GM23338 (cell line): ENCODE data around the gene FAAH. TPM values are rescaled to one million over a fixed set of nuclear protein-coding genes. Genes with fewer than 3 reads are reported as not detected.

Source experiments
- ATAC-seq: fragments of 200-7000 bp; cut with Tn5 transposase; 3 replicates; pipeline ENCODE4 v1.9.1; 2020
- DNase-seq: peaks from one replicate; pipeline ENCODE4 v3.0.0-alpha.2; 2015; ENCODE audit warnings: low spot score
- H2AFZ ChIP-seq: fragments of 200-600 bp; sonication (generic); 2 replicates; pipeline ENCODE4 v1.8.0; 2016; ENCODE audit warnings: antibody characterized with exemption, mild to moderate bottlenecking, moderate library complexity
- H3F3A ChIP-seq: fragments of 200-600 bp; sonication (generic); replicated peaks from 2 replicates; pipeline ENCODE4 v1.8.0; 2017; ENCODE audit warnings: antibody characterized with exemption, mixed run types, low read depth
- H3K27ac ChIP-seq: fragments of 200-600 bp; sonication (generic); 2 replicates; pipeline ENCODE4 v1.6.1; 2016; ENCODE audit warnings: low read depth
- H3K27me3 ChIP-seq: fragments of 200-600 bp; sonication (generic); 2 replicates; pipeline ENCODE4 v1.8.0; 2016; ENCODE audit warnings: mild to moderate bottlenecking, mixed run types, moderate library complexity; ENCODE audit not compliant: insufficient read depth
- H3K36me3 ChIP-seq: fragments of 200-600 bp; sonication (generic); 2 replicates; pipeline ENCODE4 v1.8.0; 2016; ENCODE audit warnings: mild to moderate bottlenecking; ENCODE audit not compliant: insufficient read depth
- H3K4me1 ChIP-seq: fragments of 200-600 bp; sonication (generic); 2 replicates; pipeline ENCODE4 v1.8.0; 2016; ENCODE audit warnings: mild to moderate bottlenecking, moderate library complexity; ENCODE audit not compliant: insufficient read depth
- H3K4me2 ChIP-seq: fragments of 200-600 bp; sonication (generic); 2 replicates; pipeline ENCODE4 v1.7.1; 2017; ENCODE audit warnings: mixed run types
- H3K4me3 ChIP-seq: fragments of 200-600 bp; sonication (generic); 2 replicates; pipeline ENCODE4 v1.6.1; 2016; ENCODE audit warnings: mixed run types
- H3K79me2 ChIP-seq: fragments of 200-600 bp; sonication (generic); replicated peaks from 2 replicates; pipeline ENCODE4 v1.8.0; 2017; ENCODE audit warnings: mild to moderate bottlenecking; ENCODE audit not compliant: insufficient read depth
- H3K9me2 ChIP-seq: fragments of 200-600 bp; sonication (generic); 2 replicates; pipeline ENCODE4 v1.8.0; 2017; ENCODE audit not compliant: insufficient read depth
- H4K20me1 ChIP-seq: fragments of 200-600 bp; sonication (generic); replicated peaks from 2 replicates; pipeline ENCODE4 v1.8.0; 2017; ENCODE audit warnings: mild to moderate bottlenecking; ENCODE audit not compliant: insufficient read depth
- H3K27ac Mint-ChIP-seq: 2 replicates; pipeline ENCODE4 v1.8.0; 2020; ENCODE audit warnings: inconsistent platforms, mild to moderate bottlenecking, moderate library complexity, mixed read lengths
- H3K27me3 Mint-ChIP-seq: 3 replicates; pipeline ENCODE4 v1.8.0; 2022; ENCODE audit warnings: low read depth, mild to moderate bottlenecking, moderate library complexity, mixed read lengths, inconsistent platforms; ENCODE audit not compliant: insufficient read depth, poor library complexity
- H3K36me3 Mint-ChIP-seq: 3 replicates; pipeline ENCODE4 v1.8.0; 2021; ENCODE audit warnings: low read depth, mild to moderate bottlenecking, inconsistent platforms, moderate library complexity, mixed read lengths
- H3K4me1 Mint-ChIP-seq: 3 replicates; pipeline ENCODE4 v1.8.0; 2020; ENCODE audit warnings: mild to moderate bottlenecking, inconsistent platforms, mixed read lengths
- H3K4me3 Mint-ChIP-seq: 3 replicates; pipeline ENCODE4 v1.8.0; 2021; ENCODE audit warnings: moderate library complexity, mild to moderate bottlenecking, inconsistent platforms, mixed read lengths
- H3K9me3 Mint-ChIP-seq: 3 replicates; pipeline ENCODE4 v1.8.0; 2020; ENCODE audit warnings: moderate library complexity, mild to moderate bottlenecking, inconsistent platforms, mixed read lengths
- EZH2phosphoT487 ChIP-seq: fragments of 200-600 bp; sonication (generic); IDR thresholded peaks from one replicate; pipeline ENCODE4 v1.8.1; 2018; ENCODE audit warnings: antibody characterized with exemption; ENCODE audit not compliant: unreplicated experiment
- JUNB ChIP-seq: IDR thresholded peaks from one replicate; pipeline ENCODE4 v1.6.1; 2016; ENCODE audit warnings: antibody characterized with exemption; ENCODE audit not compliant: unreplicated experiment
- NANOG ChIP-seq: IDR thresholded peaks from 2 replicates; pipeline ENCODE4 v1.6.1; 2016; ENCODE audit warnings: antibody characterized with exemption, borderline replicate concordance
- STAT1 ChIP-seq: IDR thresholded peaks from one replicate; pipeline ENCODE4 v1.6.1; 2016; ENCODE audit warnings: antibody characterized with exemption; ENCODE audit not compliant: unreplicated experiment
- ZNF114 ChIP-seq: fragments of 250-450 bp; sonication (Bioruptor Pico); IDR thresholded peaks from 2 replicates; pipeline ENCODE4 v1.5.0; 2020; ENCODE audit warnings: mild to moderate bottlenecking, moderate library complexity
- ZNF331 ChIP-seq: fragments of 250-450 bp; sonication (Bioruptor Pico); IDR thresholded peaks from 2 replicates; pipeline ENCODE4 v1.5.0; 2020; ENCODE audit warnings: low read depth, mild to moderate bottlenecking, moderate library complexity
- polyA plus RNA-seq: library from polyadenylated mRNA; unstranded; fragments of >200 nt; fragmentation: Nextera tagmentation; extraction: Ambion mirVana; gene quantifications from 2 replicates; pipeline ENCODE4 v1.2.1, GENCODE V29; 2016
- total RNA-seq: library from RNA; depleted of rRNA; stranded (reverse); fragments of >200 nt; shearing (Covaris generic); gene quantifications from 2 replicates; pipeline ENCODE4 v1.2.3, GENCODE V29; 2014
- TF ChIP-seq, protein P1 (sequence below), 2 experiments: fragments of 200-600 bp in 1 of 2; sonication (generic) in 1 of 2; conservative IDR thresholded peaks; 2 replicates each; pipeline versions ENCODE4 v1.5.1 to v1.6.1; 2016 to 2017; ENCODE audit warnings: antibody characterized with exemption in 2 of 2, low read depth in 2 of 2, mild to moderate bottlenecking in 2 of 2, moderate library complexity in 1 of 2
- TF ChIP-seq, protein P2 (sequence below): fragments of 250-450 bp; sonication (Bioruptor Pico); IDR thresholded peaks from 2 replicates; pipeline ENCODE4 v1.5.0; 2020; ENCODE audit warnings: mild to moderate bottlenecking, moderate library complexity

The FAAH gene
- total and polyA plus RNA-seq, 2 experiments from 2014 or later, result 10.7 to 24.0 TPM

DNA sequence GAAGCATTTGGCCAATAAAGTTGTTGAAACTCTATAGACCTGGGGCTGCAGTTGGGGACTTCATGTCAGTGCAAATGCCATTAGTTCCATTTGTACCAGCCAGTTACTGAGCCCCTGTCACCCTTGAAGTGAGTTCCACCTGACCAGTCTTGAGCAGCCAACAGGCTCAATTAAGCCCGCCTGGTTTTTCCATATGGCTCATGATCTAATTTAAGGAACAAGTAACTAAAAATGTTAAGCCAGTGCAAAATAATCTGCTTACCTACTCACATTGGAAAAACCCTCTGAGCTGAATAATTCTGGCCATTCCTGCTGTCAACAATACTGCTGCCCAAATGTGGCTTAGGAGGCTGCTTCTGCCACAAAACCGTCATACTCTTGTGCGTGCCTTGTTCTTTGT, 32.0 kb upstream of the FAAH start (continued):
- TF ChIP-seq, protein P1, sequence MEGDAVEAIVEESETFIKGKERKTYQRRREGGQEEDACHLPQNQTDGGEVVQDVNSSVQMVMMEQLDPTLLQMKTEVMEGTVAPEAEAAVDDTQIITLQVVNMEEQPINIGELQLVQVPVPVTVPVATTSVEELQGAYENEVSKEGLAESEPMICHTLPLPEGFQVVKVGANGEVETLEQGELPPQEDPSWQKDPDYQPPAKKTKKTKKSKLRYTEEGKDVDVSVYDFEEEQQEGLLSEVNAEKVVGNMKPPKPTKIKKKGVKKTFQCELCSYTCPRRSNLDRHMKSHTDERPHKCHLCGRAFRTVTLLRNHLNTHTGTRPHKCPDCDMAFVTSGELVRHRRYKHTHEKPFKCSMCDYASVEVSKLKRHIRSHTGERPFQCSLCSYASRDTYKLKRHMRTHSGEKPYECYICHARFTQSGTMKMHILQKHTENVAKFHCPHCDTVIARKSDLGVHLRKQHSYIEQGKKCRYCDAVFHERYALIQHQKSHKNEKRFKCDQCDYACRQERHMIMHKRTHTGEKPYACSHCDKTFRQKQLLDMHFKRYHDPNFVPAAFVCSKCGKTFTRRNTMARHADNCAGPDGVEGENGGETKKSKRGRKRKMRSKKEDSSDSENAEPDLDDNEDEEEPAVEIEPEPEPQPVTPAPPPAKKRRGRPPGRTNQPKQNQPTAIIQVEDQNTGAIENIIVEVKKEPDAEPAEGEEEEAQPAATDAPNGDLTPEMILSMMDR (conservative IDR thresholded peaks at IDR 0.05; ENCODE audit: low read depth in 2 of 2), result no peak
- TF ChIP-seq, protein P2, sequence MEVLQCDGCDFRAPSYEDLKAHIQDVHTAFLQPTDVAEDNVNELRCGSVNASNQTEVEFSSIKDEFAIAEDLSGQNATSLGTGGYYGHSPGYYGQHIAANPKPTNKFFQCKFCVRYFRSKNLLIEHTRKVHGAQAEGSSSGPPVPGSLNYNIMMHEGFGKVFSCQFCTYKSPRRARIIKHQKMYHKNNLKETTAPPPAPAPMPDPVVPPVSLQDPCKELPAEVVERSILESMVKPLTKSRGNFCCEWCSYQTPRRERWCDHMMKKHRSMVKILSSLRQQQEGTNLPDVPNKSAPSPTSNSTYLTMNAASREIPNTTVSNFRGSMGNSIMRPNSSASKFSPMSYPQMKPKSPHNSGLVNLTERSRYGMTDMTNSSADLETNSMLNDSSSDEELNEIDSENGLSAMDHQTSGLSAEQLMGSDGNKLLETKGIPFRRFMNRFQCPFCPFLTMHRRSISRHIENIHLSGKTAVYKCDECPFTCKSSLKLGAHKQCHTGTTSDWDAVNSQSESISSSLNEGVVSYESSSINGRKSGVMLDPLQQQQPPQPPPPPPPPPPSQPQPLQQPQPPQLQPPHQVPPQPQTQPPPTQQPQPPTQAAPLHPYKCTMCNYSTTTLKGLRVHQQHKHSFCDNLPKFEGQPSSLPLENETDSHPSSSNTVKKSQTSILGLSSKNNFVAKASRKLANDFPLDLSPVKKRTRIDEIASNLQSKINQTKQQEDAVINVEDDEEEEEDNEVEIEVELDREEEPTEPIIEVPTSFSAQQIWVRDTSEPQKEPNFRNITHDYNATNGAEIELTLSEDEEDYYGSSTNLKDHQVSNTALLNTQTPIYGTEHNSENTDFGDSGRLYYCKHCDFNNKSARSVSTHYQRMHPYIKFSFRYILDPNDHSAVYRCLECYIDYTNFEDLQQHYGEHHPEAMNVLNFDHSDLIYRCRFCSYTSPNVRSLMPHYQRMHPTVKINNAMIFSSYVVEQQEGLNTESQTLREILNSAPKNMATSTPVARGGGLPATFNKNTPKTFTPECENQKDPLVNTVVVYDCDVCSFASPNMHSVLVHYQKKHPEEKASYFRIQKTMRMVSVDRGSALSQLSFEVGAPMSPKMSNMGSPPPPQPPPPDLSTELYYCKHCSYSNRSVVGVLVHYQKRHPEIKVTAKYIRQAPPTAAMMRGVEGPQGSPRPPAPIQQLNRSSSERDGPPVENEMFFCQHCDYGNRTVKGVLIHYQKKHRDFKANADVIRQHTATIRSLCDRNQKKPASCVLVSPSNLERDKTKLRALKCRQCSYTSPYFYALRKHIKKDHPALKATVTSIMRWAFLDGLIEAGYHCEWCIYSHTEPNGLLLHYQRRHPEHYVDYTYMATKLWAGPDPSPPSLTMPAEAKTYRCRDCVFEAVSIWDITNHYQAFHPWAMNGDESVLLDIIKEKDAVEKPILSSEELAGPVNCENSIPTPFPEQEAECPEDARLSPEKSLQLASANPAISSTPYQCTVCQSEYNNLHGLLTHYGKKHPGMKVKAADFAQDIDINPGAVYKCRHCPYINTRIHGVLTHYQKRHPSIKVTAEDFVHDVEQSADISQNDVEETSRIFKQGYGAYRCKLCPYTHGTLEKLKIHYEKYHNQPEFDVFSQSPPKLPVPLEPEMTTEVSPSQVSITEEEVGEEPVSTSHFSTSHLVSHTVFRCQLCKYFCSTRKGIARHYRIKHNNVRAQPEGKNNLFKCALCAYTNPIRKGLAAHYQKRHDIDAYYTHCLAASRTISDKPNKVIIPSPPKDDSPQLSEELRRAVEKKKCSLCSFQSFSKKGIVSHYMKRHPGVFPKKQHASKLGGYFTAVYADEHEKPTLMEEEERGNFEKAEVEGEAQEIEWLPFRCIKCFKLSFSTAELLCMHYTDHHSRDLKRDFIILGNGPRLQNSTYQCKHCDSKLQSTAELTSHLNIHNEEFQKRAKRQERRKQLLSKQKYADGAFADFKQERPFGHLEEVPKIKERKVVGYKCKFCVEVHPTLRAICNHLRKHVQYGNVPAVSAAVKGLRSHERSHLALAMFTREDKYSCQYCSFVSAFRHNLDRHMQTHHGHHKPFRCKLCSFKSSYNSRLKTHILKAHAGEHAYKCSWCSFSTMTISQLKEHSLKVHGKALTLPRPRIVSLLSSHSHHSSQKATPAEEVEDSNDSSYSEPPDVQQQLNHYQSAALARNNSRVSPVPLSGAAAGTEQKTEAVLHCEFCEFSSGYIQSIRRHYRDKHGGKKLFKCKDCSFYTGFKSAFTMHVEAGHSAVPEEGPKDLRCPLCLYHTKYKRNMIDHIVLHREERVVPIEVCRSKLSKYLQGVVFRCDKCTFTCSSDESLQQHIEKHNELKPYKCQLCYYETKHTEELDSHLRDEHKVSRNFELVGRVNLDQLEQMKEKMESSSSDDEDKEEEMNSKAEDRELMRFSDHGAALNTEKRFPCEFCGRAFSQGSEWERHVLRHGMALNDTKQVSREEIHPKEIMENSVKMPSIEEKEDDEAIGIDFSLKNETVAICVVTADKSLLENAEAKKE (CRISPR knock-in tag), result no peak
- TF ChIP-seq ZNF114 (CRISPR knock-in tag), result no peak

DNA sequence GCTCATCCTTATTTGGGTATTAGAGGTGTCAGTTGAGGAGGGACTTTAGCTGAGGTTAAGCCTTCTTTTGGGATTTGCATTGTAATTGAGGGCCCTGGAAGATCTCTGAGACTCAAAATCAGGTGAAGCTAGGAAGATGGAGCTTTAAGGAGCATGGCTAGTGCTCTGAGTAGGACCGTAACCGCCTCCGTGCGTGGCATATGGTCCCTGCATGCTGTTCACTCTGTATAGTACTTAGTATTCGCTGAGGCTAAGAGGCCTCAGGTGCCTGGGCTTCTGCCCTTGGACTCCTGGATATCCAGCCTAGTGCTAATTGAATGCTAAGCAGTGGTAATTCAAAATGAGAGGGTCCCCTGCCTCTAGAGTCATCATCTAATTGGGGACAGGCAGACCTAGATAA, 31.0 kb upstream of the FAAH start:
- no peak overlapping the region for H3K27ac Mint-ChIP-seq
- TF ChIP-seq NANOG (no peak), JUNB (no peak), STAT1 (no peak), ZNF114 (CRISPR knock-in tag) (no peak), ZNF331 (CRISPR knock-in tag) (no peak), EZH2phosphoT487 (no peak)
- TF ChIP-seq, protein P1 (conservative IDR thresholded peaks at IDR 0.05; ENCODE audit: low read depth in 2 of 2), result no peak

More for the DNA sequence above, 31.0 kb upstream of the FAAH start:
- Histone ChIP-seq H3K4me1 (no peaks in the 10 kb centered on the region), H2AFZ (no peak overlapping the region), H3F3A (peaks cover 3% of the 10 kb centered on the region; the same call in 1 of the 2 replicates), H3K27me3 (no peaks in the 10 kb centered on the region), H3K79me2 (no peaks in the 10 kb centered on the region), H3K27ac (no peak overlapping the region), H3K9me2 (no peaks in the 10 kb centered on the region), H3K4me2 (no peak overlapping the region), H3K36me3 (peaks cover 17% of the 10 kb centered on the region), H4K20me1 (no peaks in the 10 kb centered on the region; the same call in 1 of the 2 replicates), H3K4me3 (no peak overlapping the region)
- peaks cover 1% of the 10 kb centered on the region for H3K27me3 Mint-ChIP-seq
- ATAC-seq, result no peak
- no peaks in the 10 kb centered on the region for H3K4me1 Mint-ChIP-seq
- H3K36me3 Mint-ChIP-seq, result peaks cover 50% of the 10 kb centered on the region
- no peaks in the 10 kb centered on the region for H3K9me3 Mint-ChIP-seq
- no peak overlapping the region for H3K4me3 Mint-ChIP-seq
- DNase-seq, result no peak
